Measurements from ENCODE around the gene EIF4EBP3. TPM values are rescaled to one million over a fixed set of nuclear protein-coding genes. Genes with fewer than 3 reads are reported as not detected.

The EIF4EBP3 gene
- total RNA-seq, 1 donor from 2014 or later, result 16.4 TPM

GRCh38 chr5:140570488-140570887, 23.0 kb downstream of the EIF4EBP3 start:
- Mint-ChIP-seq H3K36me3 (ENCODE audit: low read depth, unreplicated experiment) (peaks cover 41% of the 10 kb centered on the region), H3K9me3 (ENCODE audit: unreplicated experiment) (no peaks in the 10 kb centered on the region), H3K4me1 (ENCODE audit: unreplicated experiment) (peaks cover 7% of the 10 kb centered on the region), H3K27me3 (ENCODE audit: unreplicated experiment) (peaks cover 12% of the 10 kb centered on the region), H3K27ac (ENCODE audit: unreplicated experiment) (no peak overlapping the region), H3K4me3 (ENCODE audit: unreplicated experiment) (peak overlapping the region; percentile 72)
- no peak for TF ChIP-seq CTCF (IDR thresholded peaks at IDR 0.05; ENCODE audit: unreplicated experiment)
- DNase-seq (ENCODE audit: low spot score), result no peak

GRCh38 chr5:140571105-140571504, 23.6 kb downstream of the EIF4EBP3 start:
- no peak overlapping the region for H3K27ac Mint-ChIP-seq (ENCODE audit: unreplicated experiment)
- peaks cover 3% of the 10 kb centered on the region for H3K4me1 Mint-ChIP-seq (ENCODE audit: unreplicated experiment)
- H3K27me3 Mint-ChIP-seq (ENCODE audit: unreplicated experiment), result peaks cover 12% of the 10 kb centered on the region
- H3K4me3 Mint-ChIP-seq (ENCODE audit: unreplicated experiment), result no peak overlapping the region
- DNase-seq (ENCODE audit: low spot score), result no peak
- peaks cover 37% of the 10 kb centered on the region for H3K36me3 Mint-ChIP-seq (ENCODE audit: low read depth, unreplicated experiment)
- no peak for TF ChIP-seq CTCF (IDR thresholded peaks at IDR 0.05; ENCODE audit: unreplicated experiment)
- H3K9me3 Mint-ChIP-seq (ENCODE audit: unreplicated experiment), result no peaks in the 10 kb centered on the region

GRCh38 chr5:140573683-140574082, 26.2 kb downstream of the EIF4EBP3 start:
- Mint-ChIP-seq H3K4me3 (ENCODE audit: unreplicated experiment) (no peak overlapping the region), H3K4me1 (ENCODE audit: unreplicated experiment) (peaks cover 6% of the 10 kb centered on the region), H3K27me3 (ENCODE audit: unreplicated experiment) (peaks cover 9% of the 10 kb centered on the region), H3K27ac (ENCODE audit: unreplicated experiment) (no peak overlapping the region), H3K36me3 (ENCODE audit: low read depth, unreplicated experiment) (peaks cover 21% of the 10 kb centered on the region), H3K9me3 (ENCODE audit: unreplicated experiment) (no peaks in the 10 kb centered on the region)
- no peak for TF ChIP-seq CTCF (IDR thresholded peaks at IDR 0.05; ENCODE audit: unreplicated experiment)
- DNase-seq (ENCODE audit: low spot score), result no peak

- no peak for DNase-seq (ENCODE audit: low spot score)
- Mint-ChIP-seq H3K4me3 (ENCODE audit: unreplicated experiment) (peak overlapping the region; percentile 68), H3K36me3 (ENCODE audit: low read depth, unreplicated experiment) (peaks cover 20% of the 10 kb centered on the region), H3K9me3 (ENCODE audit: unreplicated experiment) (no peaks in the 10 kb centered on the region), H3K27me3 (ENCODE audit: unreplicated experiment) (peaks cover 9% of the 10 kb centered on the region), H3K4me1 (ENCODE audit: unreplicated experiment) (peaks cover 6% of the 10 kb centered on the region), H3K27ac (ENCODE audit: unreplicated experiment) (no peak overlapping the region)
- no peak for TF ChIP-seq CTCF (IDR thresholded peaks at IDR 0.05; ENCODE audit: unreplicated experiment)
Measured at GRCh38 chr5:140574165-140574564, 26.7 kb downstream of the EIF4EBP3 start.

GRCh38 chr5:140575309-140575708, 27.8 kb downstream of the EIF4EBP3 start:
- H3K27ac Mint-ChIP-seq (ENCODE audit: unreplicated experiment), result no peak overlapping the region
- no peaks in the 10 kb centered on the region for H3K9me3 Mint-ChIP-seq (ENCODE audit: unreplicated experiment)
- peaks cover 17% of the 10 kb centered on the region for H3K36me3 Mint-ChIP-seq (ENCODE audit: low read depth, unreplicated experiment)
- peaks cover 6% of the 10 kb centered on the region for H3K4me1 Mint-ChIP-seq (ENCODE audit: unreplicated experiment)
- H3K27me3 Mint-ChIP-seq (ENCODE audit: unreplicated experiment), result peaks cover 7% of the 10 kb centered on the region
- TF ChIP-seq CTCF (IDR thresholded peaks at IDR 0.05; ENCODE audit: unreplicated experiment), result peak; percentile 18
- peak; percentile 36 for DNase-seq (ENCODE audit: low spot score)
- H3K4me3 Mint-ChIP-seq (ENCODE audit: unreplicated experiment), result no peak overlapping the region

Measured in endothelial cell (in vitro differentiated cells).